SKM-1 (cell line): ENCODE data around the gene KCND2.
"Not testable (repeated sequence)": the region's sequence is repeated elsewhere in the genome, so short reads cannot be mapped to it uniquely, and the experiment has no call there.

ENCODE experiments used
- DNase-seq: peaks from one replicate; lab custom pipeline; 2025; ENCODE audit not compliant: unreplicated experiment; lab: John Stamatoyannopoulos, UW

Gene KCND2

GRCh38 chr7:120735791-120736190, 462.8 kb downstream of the KCND2 start:
- no peak for DNase-seq

- DNase-seq, result no peak
These were observed 465.8 kb downstream of the KCND2 start for GRCh38 chr7:120738816-120739215.

- no peak for DNase-seq
These were observed 467.4 kb downstream of the KCND2 start for GRCh38 chr7:120740348-120740747.

- no peak for DNase-seq
These were observed 468.5 kb downstream of the KCND2 start for GRCh38 chr7:120741371-120742042.

GRCh38 chr7:120742372-120742771, 469.4 kb downstream of the KCND2 start:
- DNase-seq, result no peak

- DNase-seq, result no peak
These were observed 470.2 kb downstream of the KCND2 start for GRCh38 chr7:120743128-120743527.

GRCh38 chr7:120760050-120760449, 487.1 kb downstream of the KCND2 start:
- no peak for DNase-seq

GRCh38 chr7:120760851-120761250, 487.9 kb downstream of the KCND2 start:
- no peak for DNase-seq

- no peak for DNase-seq
These were observed 497.2 kb downstream of the KCND2 start for GRCh38 chr7:120770206-120770605.

- no peak for DNase-seq
These were observed 501.5 kb downstream of the KCND2 start for GRCh38 chr7:120774481-120774880.

- DNase-seq, result no peak
These were observed 502.8 kb downstream of the KCND2 start for GRCh38 chr7:120775755-120776154.

GRCh38 chr7:120779078-120779477, 506.1 kb downstream of the KCND2 start:
- not testable (repeated sequence) for DNase-seq

GRCh38 chr7:120780451-120780850, 507.5 kb downstream of the KCND2 start:
- not testable (repeated sequence) for DNase-seq

GRCh38 chr7:120780938-120781337, 508.0 kb downstream of the KCND2 start:
- DNase-seq, result no peak

- DNase-seq, result not testable (repeated sequence)
These were observed 508.9 kb downstream of the KCND2 start for GRCh38 chr7:120781924-120782323.

- DNase-seq, result no peak
These were observed 510.3 kb downstream of the KCND2 start for GRCh38 chr7:120783273-120783672.

- no peak for DNase-seq
These were observed 510.7 kb downstream of the KCND2 start for GRCh38 chr7:120783721-120784120.

GRCh38 chr7:120785095-120785494, 512.1 kb downstream of the KCND2 start:
- no peak for DNase-seq

GRCh38 chr7:120792091-120792860, 519.3 kb downstream of the KCND2 start:
- peak; percentile 43 for DNase-seq

- no peak for DNase-seq
These were observed 519.8 kb downstream of the KCND2 start for GRCh38 chr7:120792861-120793130.

- no peak for DNase-seq
These were observed 520.4 kb downstream of the KCND2 start for GRCh38 chr7:120793213-120793936.

GRCh38 chr7:120794106-120794729, 521.2 kb downstream of the KCND2 start:
- no peak for DNase-seq
